GM13977 (cell line): Measurements from ENCODE around the gene RFPL2.
"Not testable (repeated sequence)": the region's sequence is repeated elsewhere in the genome, so short reads cannot be mapped to it uniquely, and the experiment has no call there.

Experiments used
- DNase-seq: peaks from one replicate; pipeline ENCODE4 v3.0.0; 2012; ENCODE audit warnings: low spot score
- CTCF ChIP-seq: IDR thresholded peaks from 2 replicates; pipeline ENCODE4 v1.5.1; 2012; ENCODE audit warnings: mild to moderate bottlenecking, control low read depth; ENCODE audit not compliant: insufficient read depth; ENCODE audit errors: extremely low read depth, missing control alignments
- in situ Hi-C: fragments of 300-500 bp; cut with MboI; formaldehyde crosslinking; loops from one replicate; pipeline ENCODE4 v1.12.0; 2022; ENCODE audit warnings: low sequenced_read_pairs, low pct_unique_long_range_greater_than_20kb, mixed read lengths, inconsistent platforms; ENCODE audit not compliant: unreplicated experiment

RFPL2 gene

GRCh38 chr22:32144496-32145274, 60.2 kb downstream of the RFPL2 start:
- in situ Hi-C loops: no loop called here
- no peak for TF ChIP-seq CTCF
- no peak for DNase-seq

GRCh38 chr22:32142600-32142999, 62.3 kb downstream of the RFPL2 start:
- in situ Hi-C loops: no loop called here
- no peak for DNase-seq
- TF ChIP-seq CTCF: no peak

- DNase-seq, in situ Hi-C loops: not testable (repeated sequence)
- TF ChIP-seq CTCF: peak; percentile 45
Observed at GRCh38 chr22:32140688-32141087, 64.2 kb downstream of the RFPL2 start.
